Measurements from ENCODE around the gene TRAPPC5.

Gene TRAPPC5

GRCh38 chr19:7677669-7678311 lies 2.8 kb upstream of the TRAPPC5 start:
- no peak for DNase-seq

DNA sequence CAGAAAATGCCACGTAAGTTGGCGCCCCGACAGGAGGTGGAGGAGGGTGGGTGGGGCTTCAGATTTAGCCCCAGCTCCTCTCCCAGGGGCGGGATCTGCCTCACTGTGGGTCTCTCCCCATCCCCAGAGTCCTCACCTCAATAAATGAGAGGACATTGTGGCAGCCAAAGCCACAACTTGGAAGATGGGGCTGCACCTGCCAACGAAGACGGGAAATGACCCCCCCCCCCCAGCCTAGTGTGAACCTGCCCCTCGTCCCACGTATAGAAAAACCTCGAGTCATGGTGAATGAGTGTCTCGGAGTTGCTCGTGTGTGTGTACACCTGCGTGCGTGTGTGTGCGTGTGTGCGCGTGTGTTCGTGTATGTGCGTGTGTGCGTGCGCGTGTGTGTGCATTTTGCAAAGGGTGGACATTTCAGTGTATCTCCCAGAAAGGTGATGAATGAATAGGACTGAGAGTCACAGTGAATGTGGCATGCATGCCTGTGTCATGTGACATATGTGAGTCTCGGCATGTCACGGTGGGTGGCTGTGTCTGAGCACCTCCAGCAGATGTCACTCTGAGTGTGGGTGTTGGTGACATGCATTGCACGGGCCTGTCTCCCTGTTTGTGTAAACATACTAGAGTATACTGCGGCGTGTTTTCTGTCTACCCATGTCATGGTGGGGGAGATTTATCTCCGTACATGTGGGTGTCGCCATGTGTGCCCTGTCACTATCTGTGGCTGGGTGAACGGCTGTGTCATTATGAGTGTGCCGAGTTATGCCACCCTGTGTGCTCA lies 1.5 kb upstream of the TRAPPC5 start:
- DNase-seq, result peak; percentile 12

DNA sequence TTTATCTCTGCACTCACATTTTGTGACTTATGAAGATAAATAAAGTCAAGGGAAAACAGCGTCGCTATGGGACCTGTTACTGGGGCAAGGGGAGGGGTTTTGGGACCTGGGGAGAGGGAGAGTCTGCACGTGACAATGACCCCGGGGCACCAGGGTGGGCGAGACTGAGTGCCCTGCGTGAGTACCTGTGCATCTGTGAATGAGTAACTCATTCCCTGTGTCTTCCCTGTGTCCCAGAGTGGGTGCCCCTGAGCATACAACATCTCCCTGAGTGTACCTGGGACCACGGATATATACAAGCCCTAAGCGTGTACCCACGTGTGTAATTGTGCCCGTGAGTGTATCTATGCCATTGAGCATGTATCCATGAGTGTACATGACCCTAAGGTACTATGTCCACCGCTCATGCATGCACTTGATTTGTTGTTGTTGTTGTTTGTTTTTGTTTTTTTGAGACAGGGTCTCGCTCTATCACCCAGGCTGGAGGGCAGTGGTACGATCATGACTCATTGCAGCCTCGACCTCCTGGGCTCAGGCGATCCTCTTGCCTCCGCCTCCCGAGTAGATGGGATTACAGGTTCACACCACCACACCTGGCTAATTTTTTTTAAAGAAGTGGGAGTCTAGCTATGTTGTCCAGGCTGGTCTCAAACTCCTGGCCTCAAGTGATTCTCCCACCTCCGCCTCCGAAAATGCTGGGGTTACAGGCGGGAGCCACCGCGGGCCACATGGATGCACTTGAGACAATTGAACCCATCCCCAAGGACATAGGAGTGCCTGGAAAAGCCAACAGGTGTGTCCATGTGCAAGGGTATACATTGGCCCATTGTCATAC lies 645 bp upstream of the TRAPPC5 start:
- no peak for DNase-seq

DNA sequence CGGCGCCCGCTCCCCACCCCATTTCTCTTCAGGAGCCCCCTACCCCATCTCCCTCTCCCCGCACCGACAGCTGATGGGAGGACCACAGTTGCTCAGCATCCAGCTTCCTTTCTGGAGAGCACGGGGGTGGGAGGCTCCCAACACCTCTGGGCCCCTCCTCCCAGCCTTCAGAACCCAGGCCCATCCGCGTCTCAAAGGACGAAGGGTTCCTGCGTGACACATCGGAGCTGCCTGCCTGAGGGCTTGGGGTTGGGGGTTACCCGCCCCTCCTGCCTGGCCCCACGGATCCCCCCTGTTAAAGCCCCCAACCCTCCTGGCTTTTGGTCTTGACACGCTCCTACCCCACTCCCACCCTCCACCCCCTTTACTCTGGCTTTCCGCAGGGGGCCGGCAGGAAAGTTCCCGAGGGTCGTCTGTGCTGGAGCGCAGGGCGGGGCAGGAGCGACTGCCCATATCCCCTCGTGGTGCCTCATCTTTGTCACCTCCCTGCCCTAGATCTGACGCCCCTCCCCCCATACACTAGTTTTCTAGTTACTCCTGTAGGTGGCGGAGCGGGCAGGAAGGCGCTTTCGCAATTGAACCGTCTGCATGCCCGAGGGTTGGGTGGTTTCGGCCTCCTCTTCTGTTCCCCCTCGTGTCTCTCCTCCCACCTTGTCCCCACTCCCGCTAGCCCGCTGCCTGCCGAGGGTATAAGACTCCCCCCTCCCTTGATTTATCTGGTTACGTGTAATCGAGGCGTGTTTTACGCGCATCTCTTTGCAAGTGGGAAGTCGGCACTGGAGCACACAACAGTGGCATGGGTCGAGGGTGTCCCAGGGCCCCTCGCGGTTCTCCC lies 924 bp downstream of the TRAPPC5 start:
- DNase-seq, result no peak

DNA sequence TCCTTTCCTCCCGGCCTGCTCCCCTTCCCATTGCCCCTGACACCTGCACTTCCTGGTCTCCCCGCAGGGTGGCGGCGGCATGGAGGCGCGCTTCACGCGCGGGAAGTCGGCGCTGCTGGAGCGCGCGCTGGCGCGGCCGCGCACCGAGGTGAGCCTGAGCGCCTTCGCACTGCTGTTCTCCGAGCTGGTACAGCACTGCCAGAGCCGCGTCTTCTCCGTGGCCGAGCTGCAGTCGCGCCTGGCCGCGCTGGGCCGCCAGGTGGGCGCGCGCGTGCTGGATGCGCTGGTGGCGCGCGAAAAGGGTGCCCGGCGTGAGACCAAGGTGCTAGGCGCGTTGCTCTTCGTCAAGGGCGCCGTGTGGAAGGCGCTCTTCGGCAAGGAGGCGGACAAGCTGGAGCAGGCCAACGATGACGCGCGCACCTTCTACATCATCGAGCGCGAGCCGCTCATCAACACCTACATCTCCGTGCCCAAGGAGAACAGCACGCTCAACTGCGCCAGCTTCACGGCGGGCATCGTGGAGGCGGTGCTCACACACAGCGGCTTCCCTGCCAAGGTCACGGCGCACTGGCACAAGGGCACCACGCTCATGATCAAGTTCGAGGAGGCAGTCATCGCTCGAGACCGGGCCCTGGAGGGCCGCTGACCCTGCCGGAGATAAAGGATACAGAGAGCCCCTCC lies 1.7 kb downstream of the TRAPPC5 start:
- DNase-seq, result no peak

GRCh38 chr19:7685546-7686445 lies 5.2 kb downstream of the TRAPPC5 start:
- no peak for DNase-seq

- no peak for DNase-seq
Measured at GRCh38 chr19:7687177-7687576, 6.5 kb downstream of the TRAPPC5 start.

DNA sequence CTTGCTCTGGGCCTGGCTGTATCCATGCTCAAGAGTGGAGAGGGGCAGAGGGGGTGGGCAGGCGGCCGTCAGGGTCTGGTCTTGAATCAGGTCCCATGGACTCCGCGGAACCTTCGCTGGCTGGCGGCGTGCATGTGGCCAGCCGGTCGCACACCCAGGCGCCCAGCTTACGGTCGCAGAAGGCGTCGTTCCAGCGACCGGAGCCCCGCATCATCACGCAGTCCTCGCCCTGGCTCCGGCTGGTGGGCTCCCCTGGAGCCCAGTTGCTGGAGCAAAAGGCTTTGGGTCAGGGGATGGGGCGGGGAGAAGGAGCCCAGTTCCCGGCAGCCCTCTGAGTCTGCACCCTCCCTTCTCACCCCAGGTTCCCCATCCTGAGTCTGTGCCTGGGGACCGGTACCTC lies 8.5 kb downstream of the TRAPPC5 start:
- no peak for DNase-seq

GRCh38 chr19:7690779-7691258 lies 10.2 kb downstream of the TRAPPC5 start:
- no peak for DNase-seq

GRCh38 chr19:7691497-7691896 lies 10.9 kb downstream of the TRAPPC5 start:
- no peak for DNase-seq

DNA sequence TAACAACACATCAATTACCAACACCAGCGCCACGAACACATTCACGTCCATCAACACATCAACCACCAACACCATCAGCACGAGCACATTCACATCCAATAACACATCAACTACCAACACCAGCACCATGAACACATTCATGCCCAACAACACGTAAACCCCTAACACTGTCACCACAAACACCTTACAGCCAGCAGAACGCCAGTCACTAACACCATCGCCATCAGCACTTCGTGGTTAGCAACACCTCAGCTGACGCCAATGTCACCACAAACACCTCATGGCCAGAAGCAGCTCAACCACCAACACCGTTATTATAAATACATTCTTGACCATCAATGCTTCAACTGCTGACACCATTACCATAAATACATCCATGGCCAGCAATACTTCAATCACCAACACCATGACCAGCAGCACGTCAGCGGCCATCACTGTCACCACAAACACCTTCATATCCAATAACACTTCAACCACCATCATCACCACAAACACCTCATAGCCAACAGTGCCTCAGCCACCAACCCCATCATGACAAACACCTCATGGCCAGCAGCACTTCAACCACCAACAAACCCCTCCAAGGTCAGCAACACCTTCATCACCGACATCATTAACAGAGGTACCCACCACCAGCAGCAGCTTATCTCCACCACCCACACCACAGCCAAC lies 11.9 kb downstream of the TRAPPC5 start:
- DNase-seq, result no peak

GRCh38 chr19:7694499-7694898 lies 13.9 kb downstream of the TRAPPC5 start:
- DNase-seq, result no peak

DNA sequence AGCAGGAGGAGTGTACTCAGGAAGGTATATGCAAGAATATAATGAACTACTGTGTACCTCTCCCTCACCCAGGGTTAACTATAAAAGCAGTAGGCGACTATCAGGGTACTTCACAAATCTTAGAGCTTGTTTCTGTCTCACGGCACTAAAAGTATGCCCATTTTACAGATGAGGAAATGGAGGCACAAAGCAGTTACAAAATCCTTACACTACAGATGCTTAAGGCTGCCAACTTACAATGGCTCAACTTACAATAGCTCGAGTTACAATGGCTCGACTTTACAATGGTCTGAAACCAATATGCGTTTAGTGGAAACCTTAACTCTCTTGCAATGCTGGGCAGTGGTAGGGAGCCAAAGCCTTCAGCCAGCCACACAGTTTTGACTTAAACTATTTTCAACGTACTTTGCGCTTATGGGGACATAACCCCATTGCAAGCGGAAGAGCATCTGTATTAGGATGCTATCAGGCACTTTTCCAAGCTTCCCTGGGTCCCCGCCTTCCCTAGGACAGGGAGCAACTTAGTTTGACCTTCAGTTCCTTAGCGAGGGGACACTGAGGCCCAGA lies 17.2 kb downstream of the TRAPPC5 start:
- DNase-seq, result no peak

GRCh38 chr19:7698583-7698982 lies 17.9 kb downstream of the TRAPPC5 start:
- no peak for DNase-seq

DNA sequence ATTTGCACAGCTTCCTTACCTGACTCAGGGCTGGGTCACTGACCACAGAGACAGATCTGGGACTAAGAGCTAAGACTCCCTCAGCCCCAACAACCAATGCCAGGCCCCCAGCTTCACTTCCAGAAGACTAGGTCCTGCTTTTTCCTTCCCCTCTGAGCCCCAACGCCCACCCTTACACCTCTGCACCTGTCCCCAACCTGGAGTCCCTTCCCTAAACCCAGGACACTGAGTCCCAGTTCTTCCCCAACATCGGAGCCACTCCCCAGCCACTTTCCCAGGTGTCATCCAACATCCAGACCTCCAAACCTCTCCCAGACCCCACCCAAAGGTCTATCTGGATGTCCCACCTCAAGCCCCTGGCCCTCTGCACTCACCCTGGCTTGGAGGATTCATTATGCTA lies 18.4 kb downstream of the TRAPPC5 start:
- DNase-seq, result no peak

DNA sequence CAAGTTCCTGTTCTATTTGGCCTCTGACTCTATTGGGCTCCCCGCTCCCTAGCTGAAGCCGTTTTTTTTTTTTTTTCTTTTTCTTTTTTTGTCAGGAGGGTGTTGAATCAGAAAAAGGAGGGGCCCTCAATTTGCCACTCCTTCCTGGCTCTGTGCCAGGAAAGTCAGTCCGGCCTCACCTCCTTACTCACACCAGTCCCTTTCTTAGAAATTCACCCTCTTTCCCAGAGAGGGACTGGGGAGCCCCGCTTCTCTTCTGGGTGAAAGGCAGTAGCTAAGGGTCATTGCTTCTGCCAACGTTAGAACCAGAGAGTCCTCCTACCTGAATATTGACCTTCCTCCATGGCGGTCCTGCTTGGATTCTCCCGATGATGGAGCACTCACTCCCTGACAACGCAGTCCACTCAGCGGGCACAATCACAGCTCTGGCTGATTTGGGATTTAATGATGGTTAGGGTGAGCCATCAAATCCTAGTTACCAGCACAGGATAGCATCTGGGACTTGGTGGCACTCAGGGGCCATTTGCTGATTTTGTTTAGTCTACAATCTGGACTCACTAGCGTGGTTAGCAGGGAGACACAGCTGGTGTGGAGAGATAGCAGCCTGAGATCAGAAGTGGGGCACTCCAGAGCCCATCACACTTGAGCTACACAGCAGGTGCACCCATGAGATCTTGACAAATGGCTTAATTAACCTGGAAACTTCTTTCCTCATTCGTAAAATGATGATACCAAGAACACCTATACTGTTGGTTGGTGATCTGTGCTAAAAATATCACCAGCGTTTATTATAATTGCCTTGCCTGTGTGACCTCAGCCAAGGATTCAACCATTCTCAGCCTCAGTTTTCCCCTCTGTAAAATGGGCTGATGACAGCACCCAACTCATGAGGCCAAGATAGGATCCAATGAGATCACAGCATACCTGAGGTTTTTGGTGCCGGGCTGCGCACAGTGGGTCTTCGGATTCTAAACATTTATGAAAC lies 19.1 kb downstream of the TRAPPC5 start:
- DNase-seq, result no peak

DNA sequence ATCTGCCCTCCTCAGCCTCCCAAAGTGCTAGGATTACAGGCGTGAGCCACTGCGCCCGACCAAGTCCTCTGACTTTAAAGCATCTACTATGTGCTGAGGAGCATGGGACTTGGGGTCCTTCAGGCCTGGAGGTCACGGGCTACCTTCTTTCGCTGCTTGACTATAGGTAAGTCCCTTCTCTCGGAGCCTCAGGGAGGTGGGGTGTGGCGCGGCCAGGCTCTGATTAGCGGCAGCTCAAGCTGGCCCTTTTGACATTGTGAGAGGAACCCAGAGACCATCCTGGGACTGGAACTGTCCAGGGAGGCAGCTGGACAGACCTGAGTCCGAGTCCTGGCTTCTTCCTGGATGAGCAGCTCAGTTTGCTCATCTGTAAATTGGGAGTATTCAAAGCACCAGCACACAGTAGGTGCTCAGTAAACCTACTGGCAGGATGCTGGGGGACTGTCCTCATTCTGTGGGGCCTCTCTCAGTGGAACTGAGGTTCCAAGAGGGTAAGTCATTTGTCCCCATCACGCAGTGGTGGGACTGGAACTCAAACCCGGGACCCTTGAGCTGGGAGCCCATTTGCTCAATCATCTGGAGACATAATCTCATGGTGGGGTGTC lies 20.5 kb downstream of the TRAPPC5 start:
- no peak for DNase-seq

Measured in NCI-H1694 (cell line).